Body of pancreas (tissue), 4 donors: ENCODE data around the gene HOXB1. TPM values are rescaled to one million over a fixed set of nuclear protein-coding genes. Genes with fewer than 3 reads are reported as not detected.
A peak's percentile ranks its signal among the peaks of the same experiment; 100 is the strongest.

ENCODE experiments used
- ATAC-seq: fragments of 150-250 bp; one replicate; pipeline ENCODE4 v1.9.1; 2016
- DNase-seq, 4 donors: peaks; one replicate each; pipeline ENCODE4 v3.0.0-alpha.2; 2019
- H3K27ac ChIP-seq, 4 donors: fragments of 200-600 bp; sonication (generic); 1 replicate in 3 of 4; 2 replicates in 1 of 4; pipeline versions ENCODE4 v1.5.1 to v1.6.1; 2016 to 2019; ENCODE audit warnings: mild to moderate bottlenecking in 1 of 4, mixed read lengths in 1 of 4, moderate library complexity in 1 of 4
- H3K27me3 ChIP-seq, 2 donors: fragments of 200-600 bp; sonication (generic); one replicate each; pipeline ENCODE4 v1.6.0; 2016; ENCODE audit warnings: mild to moderate bottlenecking in 1 of 2
- H3K36me3 ChIP-seq, 2 donors: fragments of 200-600 bp; sonication (generic); replicated peaks in 1 of 2; 2 replicates each; pipeline ENCODE4 v1.5.1; 2016; ENCODE audit warnings: low read depth in 2 of 2; ENCODE audit not compliant: insufficient read depth in 1 of 2
- H3K4me1 ChIP-seq: fragments of 200-600 bp; sonication (generic); one replicate; pipeline ENCODE4 v1.6.0; 2016
- H3K4me3 ChIP-seq, 2 donors: fragments of 200-600 bp; sonication (generic); 1 replicate in 1 of 2; 2 replicates in 1 of 2; pipeline ENCODE4 v1.5.1; 2016 to 2019
- H3K9me3 ChIP-seq, 3 donors: fragments of 200-600 bp; sonication (generic); 1 replicate in 2 of 3; 2 replicates in 1 of 3; pipeline ENCODE4 v1.5.1; 2016
- POLR2A ChIP-seq, 3 donors: fragments of 450-650 bp; IDR thresholded peaks; one replicate each; pipeline ENCODE4 v1.6.1; 2016; ENCODE audit warnings: antibody characterized with exemption in 3 of 3, mild to moderate bottlenecking in 2 of 3
- WGBS, 2 donors: methylation state at CpG; one replicate each; pipeline ENCODE4 v1.1.5; 2017; 5-methylcytosine and 5-hydroxymethylcytosine counted together
- intact Hi-C: fragments of 100-400 bp; cut with DNase I; formaldehyde crosslinking; loops from one replicate; pipeline ENCODE4 v1.15.1; 2023
- total RNA-seq, 2 donors: library from RNA; depleted of rRNA; stranded (reverse); fragments of >200 nt; gene quantifications; one replicate each; pipeline ENCODE4 v1.1.0, GENCODE V29; 2016
- TF ChIP-seq, protein P1 (sequence below), 7 experiments: fragments of 450-650 bp in 4 of 7; fragments of 200-600 bp in 3 of 7; sonication (generic) in 3 of 7; IDR thresholded peaks; one replicate each; pipeline ENCODE4 v1.5.1; 2016 to 2019; ENCODE audit warnings: antibody characterized with exemption in 7 of 7

Gene HOXB1
- total RNA-seq, 2 donors from 2014 or later = not detected

DNA sequence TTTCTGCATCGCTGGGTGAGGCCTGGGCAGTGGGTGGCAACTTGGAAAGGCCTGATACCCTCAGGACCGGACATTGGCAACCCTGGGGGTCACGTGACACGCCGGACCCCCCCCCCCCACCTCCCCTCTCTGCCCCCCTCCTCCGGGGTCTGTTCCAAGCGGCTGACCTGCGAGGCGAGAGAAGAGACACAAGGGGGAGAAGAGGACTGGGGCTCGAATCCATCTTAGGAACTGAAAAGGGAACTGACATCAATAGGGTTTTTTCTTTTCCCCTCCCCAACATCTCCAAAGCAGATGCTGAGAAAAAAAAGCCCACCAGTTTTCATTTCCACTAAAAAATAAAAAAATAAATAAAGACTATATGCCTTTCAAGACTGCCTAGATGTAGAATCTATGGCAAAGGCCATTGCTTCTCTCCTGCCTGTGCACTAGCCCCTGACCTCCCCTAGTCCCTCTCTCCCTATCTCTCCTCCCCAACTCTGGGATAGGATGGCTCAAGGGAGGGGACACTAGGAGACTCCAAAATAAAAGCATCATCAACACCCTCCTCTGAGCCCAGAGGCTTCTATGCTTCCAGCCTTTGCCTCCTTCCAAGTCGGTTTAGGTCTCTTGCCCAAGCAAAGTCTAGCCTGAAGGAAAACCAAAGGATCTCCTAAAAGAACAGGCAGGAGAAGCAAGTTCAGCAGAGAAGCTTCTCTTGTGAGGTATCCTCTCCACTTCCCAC lies 21.8 kb upstream of the HOXB1 start:
- peaks cover 0 to 28% of the 10 kb centered on the region in 2 donors for H3K27me3 ChIP-seq
- no peak overlapping the region for H3K4me3 ChIP-seq
- peaks cover 29% of the 10 kb centered on the region for H3K4me1 ChIP-seq
- DNase-seq (no peak), ATAC-seq (peak; percentile 16)
- no peaks in the 10 kb centered on the region for H3K36me3 ChIP-seq
- WGBS, 2 donors = 22 to 35% methylated on average over 11 of the region's 11 CpGs
- TF ChIP-seq POLR2A (IDR thresholded peaks at IDR 0.05) = peak in 2 of 3 donors; percentile 24 to 35
- TF ChIP-seq, protein P1, sequence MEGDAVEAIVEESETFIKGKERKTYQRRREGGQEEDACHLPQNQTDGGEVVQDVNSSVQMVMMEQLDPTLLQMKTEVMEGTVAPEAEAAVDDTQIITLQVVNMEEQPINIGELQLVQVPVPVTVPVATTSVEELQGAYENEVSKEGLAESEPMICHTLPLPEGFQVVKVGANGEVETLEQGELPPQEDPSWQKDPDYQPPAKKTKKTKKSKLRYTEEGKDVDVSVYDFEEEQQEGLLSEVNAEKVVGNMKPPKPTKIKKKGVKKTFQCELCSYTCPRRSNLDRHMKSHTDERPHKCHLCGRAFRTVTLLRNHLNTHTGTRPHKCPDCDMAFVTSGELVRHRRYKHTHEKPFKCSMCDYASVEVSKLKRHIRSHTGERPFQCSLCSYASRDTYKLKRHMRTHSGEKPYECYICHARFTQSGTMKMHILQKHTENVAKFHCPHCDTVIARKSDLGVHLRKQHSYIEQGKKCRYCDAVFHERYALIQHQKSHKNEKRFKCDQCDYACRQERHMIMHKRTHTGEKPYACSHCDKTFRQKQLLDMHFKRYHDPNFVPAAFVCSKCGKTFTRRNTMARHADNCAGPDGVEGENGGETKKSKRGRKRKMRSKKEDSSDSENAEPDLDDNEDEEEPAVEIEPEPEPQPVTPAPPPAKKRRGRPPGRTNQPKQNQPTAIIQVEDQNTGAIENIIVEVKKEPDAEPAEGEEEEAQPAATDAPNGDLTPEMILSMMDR (IDR thresholded peaks at IDR 0.05) = no peak
- H3K9me3 ChIP-seq = no peaks in the 10 kb centered on the region
- H3K27ac ChIP-seq = peak overlapping the region in 1 of 4 donors; percentile 40
- intact Hi-C loops = no loop called here

DNA sequence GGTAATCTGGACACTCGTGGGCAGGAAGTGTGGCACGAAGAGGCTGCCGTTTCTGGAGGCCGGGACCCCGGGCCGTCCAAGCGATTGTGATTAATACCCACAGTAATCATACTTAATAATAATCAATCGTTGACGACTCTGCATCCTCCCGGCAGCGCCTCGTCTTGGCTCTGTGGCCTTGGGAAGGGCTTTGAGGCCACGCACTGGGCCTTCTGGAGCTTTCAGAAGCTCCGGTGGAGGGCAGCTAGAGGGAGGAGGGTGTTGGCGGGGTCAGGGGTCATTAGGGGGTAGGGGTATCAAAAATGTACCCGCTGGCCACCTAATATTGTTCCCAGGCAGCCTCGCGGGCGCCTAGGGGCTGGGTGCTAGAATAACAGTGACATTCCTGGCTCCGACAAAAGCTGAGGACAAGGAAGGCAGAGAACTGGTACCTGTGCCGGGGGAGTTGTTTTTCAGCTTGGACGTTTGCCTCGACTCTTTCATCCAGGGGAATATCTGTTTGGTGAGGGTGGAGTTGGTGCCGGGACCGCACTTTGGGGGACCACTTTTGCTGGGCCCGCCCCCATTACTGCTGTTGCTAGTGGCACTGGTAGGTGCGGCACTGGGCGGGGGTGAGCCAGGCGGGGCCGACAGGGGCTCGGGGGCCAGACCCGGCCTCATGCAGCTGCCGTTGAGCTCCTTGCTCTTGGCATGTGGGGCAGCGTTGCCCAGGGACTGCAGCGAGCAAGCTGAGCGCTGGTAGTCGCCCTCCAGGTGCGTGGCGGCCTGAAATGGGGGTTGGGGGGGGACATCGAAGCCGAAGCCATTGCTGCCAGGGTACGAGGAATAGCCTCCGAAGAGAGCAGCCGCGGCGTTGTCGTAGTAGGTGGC lies 21.0 kb upstream of the HOXB1 start:
- peaks cover 0 to 28% of the 10 kb centered on the region in 2 donors for H3K27me3 ChIP-seq
- no peaks in the 10 kb centered on the region for H3K9me3 ChIP-seq
- intact Hi-C loops = no loop called here
- peaks cover 29% of the 10 kb centered on the region for H3K4me1 ChIP-seq
- ATAC-seq (no peak), DNase-seq (no peak)
- no peaks in the 10 kb centered on the region for H3K36me3 ChIP-seq
- no peak overlapping the region for H3K4me3 ChIP-seq
- TF ChIP-seq POLR2A (IDR thresholded peaks at IDR 0.05) = no peak
- TF ChIP-seq, protein P1 (IDR thresholded peaks at IDR 0.05) = no peak
- H3K27ac ChIP-seq = peak overlapping the region in 2 of 4 donors; percentile 5 to 40
- 31 to 37% methylated on average over 43 to 45 of the region's 47 CpGs for WGBS, 2 donors

DNA sequence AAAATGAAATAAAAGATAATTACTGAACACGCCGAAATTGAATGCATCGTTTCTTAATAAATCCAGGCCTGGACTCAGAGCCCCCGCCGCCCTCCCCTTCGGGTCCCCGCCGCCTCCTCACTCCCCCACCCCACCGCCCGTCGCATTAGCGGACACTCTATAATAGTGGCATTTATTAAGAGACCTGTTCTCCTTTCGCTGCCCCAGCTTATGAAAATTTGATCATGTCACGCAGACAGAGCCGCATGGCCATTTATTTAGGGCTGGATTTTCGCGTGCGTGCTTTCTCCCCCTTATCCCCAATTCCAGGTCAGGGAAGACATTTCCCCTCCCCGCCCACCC lies 20.4 kb upstream of the HOXB1 start:
- Histone ChIP-seq H3K27ac (no peak overlapping the region), H3K4me3 (no peak overlapping the region), H3K4me1 (peaks cover 29% of the 10 kb centered on the region), H3K36me3 (no peaks in the 10 kb centered on the region), H3K27me3 (peaks cover 0 to 28% of the 10 kb centered on the region in 2 donors), H3K9me3 (no peaks in the 10 kb centered on the region)
- DNase-seq = no peak
- WGBS, 2 donors = 10 to 31% methylated on average over 19 of the region's 19 CpGs
- no peak for ATAC-seq
- intact Hi-C loops = no loop called here
- TF ChIP-seq POLR2A (IDR thresholded peaks at IDR 0.05) = no peak
- TF ChIP-seq, protein P1 (IDR thresholded peaks at IDR 0.05) = no peak

DNA sequence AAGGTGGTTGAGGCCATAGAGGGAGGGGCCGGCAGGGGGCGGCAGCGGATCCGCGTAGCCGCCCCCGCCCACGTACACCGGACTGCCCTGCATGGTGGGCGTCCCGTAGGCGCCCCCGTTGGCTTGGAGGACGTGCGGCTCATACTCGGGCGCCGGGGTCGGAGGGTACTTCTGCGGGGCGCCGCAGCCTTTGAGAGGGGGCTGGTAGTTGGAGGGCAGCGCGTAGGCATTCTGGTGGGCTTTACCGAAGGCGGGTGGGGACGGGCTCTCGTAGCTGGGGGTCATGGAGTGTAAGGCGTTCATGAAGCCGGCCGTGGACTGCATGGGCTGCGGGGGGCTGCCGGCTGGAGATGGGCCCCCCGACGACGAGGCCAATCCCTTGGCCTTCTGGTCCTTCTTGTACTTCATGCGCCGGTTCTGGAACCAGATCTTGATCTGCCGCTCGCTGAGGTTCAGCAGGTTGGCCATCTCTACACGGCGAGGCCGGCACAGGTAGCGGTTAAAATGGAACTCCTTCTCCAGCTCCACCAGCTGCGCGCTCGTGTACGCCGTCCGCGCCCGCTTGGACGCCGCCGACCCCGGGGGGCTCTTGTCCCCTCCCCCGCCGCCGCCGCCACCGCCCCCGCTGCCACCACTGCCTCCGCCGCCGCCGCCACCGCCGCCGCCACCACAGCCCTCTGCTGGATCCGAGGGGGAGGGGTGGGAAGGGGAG lies 19.8 kb upstream of the HOXB1 start:
- no peak overlapping the region for H3K4me3 ChIP-seq
- intact Hi-C loops = no loop called here
- TF ChIP-seq POLR2A (IDR thresholded peaks at IDR 0.05) = no peak
- TF ChIP-seq, protein P1 (IDR thresholded peaks at IDR 0.05) = no peak
- H3K4me1 ChIP-seq = peaks cover 29% of the 10 kb centered on the region
- no peak for DNase-seq
- H3K36me3 ChIP-seq = no peaks in the 10 kb centered on the region
- no peaks in the 10 kb centered on the region for H3K9me3 ChIP-seq
- peaks cover 0 to 28% of the 10 kb centered on the region in 2 donors for H3K27me3 ChIP-seq
- H3K27ac ChIP-seq = peak overlapping the region in 1 of 4 donors; percentile 7
- no peak for ATAC-seq
- 26 to 33% methylated on average over 14 to 53 of the region's 70 CpGs for WGBS, 2 donors
